Rectal smooth muscle tissue (tissue), 1 donor: ENCODE measurements around the gene MIF4GD.
"Not testable (repeated sequence)": the region's sequence is repeated elsewhere in the genome, so short reads cannot be mapped to it uniquely, and the experiment has no call there.

Experiments
- H3K27ac ChIP-seq: one replicate; pipeline ENCODE4 v1.7.0; 2013; ENCODE audit warnings: low read depth, low read length, inconsistent platforms
- H3K27me3 ChIP-seq: one replicate; pipeline ENCODE4 v1.7.0; 2013; ENCODE audit warnings: low read length; ENCODE audit not compliant: control insufficient read depth, insufficient read depth
- H3K36me3 ChIP-seq: one replicate; pipeline ENCODE4 v1.7.0; 2013; ENCODE audit warnings: low read length; ENCODE audit not compliant: control insufficient read depth, insufficient read depth
- H3K4me1 ChIP-seq: one replicate; pipeline ENCODE4 v1.7.0; 2013; ENCODE audit warnings: low read length; ENCODE audit not compliant: control insufficient read depth, insufficient read depth
- H3K4me3 ChIP-seq: one replicate; pipeline ENCODE4 v1.7.0; 2013; ENCODE audit warnings: low read length
- H3K9ac ChIP-seq: one replicate; pipeline ENCODE4 v1.7.0; 2013; ENCODE audit warnings: low read length

Gene MIF4GD

DNA sequence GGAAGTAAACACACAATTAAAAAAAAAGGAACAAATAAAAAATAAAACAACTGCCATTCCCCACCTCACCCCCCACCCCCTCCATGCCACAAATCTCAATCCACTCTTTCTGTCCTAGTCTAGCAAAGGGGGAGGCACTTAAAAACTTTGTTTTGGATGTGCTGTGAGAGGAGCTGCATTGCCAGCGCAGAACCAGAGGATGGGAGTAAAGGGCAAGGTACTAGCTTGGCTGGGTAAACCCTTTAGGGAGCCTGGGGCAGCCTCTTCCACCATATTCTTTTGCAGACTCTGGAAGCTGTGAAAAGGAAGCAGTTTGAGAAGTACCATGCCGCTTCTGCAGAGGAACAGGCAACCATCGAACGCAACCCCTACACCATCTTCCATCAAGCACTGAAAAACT is 8.0 kb downstream of the MIF4GD start:
- Histone ChIP-seq H3K36me3 (peaks cover 15% of the 10 kb centered on the region), H3K4me3 (no peak overlapping the region), H3K27me3 (no peaks in the 10 kb centered on the region), H3K9ac (no peak overlapping the region), H3K27ac (no peak overlapping the region), H3K4me1 (peaks cover 13% of the 10 kb centered on the region)

DNA sequence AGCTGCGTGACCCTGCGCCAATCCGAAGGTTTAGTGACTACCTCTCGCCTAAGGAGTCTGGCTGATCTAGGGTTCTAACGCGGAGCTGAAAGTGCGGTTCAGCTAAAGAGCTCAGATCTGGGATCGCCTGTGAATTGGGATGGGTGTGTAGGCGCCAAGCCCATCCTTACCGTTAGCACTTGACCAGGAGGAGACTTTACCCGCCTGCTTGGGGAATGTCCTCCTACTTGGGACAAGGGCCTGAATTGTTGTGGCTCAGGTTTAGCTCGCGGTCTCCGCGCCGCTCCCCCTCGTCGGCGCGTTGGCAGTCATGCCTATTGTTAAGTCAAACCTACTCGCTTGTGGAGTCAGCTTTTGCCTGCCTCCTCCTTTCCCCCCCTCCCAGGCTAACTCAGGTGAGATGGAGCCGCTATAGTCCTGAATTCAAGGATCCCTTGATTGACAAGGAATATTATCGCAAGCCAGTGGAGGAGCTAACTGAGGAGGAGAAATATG is 8.9 kb downstream of the MIF4GD start:
- peaks cover 13% of the 10 kb centered on the region for H3K4me1 ChIP-seq
- no peaks in the 10 kb centered on the region for H3K27me3 ChIP-seq
- H3K9ac ChIP-seq, result peak overlapping the region; percentile 89
- peak overlapping the region; percentile 99 for H3K27ac ChIP-seq
- peak overlapping the region; percentile 80 for H3K4me3 ChIP-seq
- H3K36me3 ChIP-seq, result peaks cover 15% of the 10 kb centered on the region

- peaks cover 11% of the 10 kb centered on the region for H3K36me3 ChIP-seq
- H3K27me3 ChIP-seq, result no peaks in the 10 kb centered on the region
- peak within 1 kb of the TSS; percentile 99 for H3K27ac ChIP-seq
- H3K9ac ChIP-seq, result peak within 1 kb of the TSS; percentile 91
- H3K4me3 ChIP-seq, result peak within 1 kb of the TSS; percentile 80
- peaks cover 13% of the 10 kb centered on the region for H3K4me1 ChIP-seq
These were observed 9.5 kb downstream of the MIF4GD start, which contains the start of the genes GGA3 and MRPS7 for GRCh38 chr17:75261336-75262111. Gene GGA3, minus strand, starts transcription at chr17:75261606. Its CDS starts 19 bp downstream, at chr17:75261587. Gene MRPS7, plus strand, starts transcription at chr17:75261879. Its CDS starts 22 bp downstream, at chr17:75261901.

- Histone ChIP-seq H3K27me3 (no peaks in the 10 kb centered on the region), H3K36me3 (peaks cover 5% of the 10 kb centered on the region), H3K4me1 (peaks cover 13% of the 10 kb centered on the region), H3K27ac (peak overlapping the region; percentile 99), H3K4me3 (peak overlapping the region; percentile 80), H3K9ac (peak overlapping the region; percentile 91)
These were observed 10.2 kb downstream of the MIF4GD start for GRCh38 chr17:75260641-75261335.

DNA sequence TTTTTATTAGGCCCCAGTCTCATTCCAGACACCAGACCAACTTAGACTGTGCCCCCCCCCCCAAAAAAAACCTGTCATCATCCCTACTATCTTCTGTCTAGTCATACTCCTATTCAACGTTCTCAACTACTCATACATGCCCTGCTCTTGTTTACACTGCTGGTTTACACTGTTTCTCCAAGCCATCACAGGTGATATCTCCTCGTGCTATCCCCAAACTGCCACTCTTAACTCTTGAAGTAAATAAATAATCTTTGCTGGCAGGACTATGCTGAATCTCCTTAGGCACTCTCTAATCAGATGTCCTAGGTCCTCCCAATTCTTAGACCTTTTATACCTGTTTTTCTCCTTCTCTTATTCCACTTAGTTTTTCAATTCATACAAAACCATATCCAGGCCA is 13.8 kb downstream of the MIF4GD start:
- H3K4me1 ChIP-seq, H3K36me3 ChIP-seq, H3K9ac ChIP-seq, H3K27me3 ChIP-seq, H3K4me3 ChIP-seq, H3K27ac ChIP-seq: not testable (repeated sequence)

DNA sequence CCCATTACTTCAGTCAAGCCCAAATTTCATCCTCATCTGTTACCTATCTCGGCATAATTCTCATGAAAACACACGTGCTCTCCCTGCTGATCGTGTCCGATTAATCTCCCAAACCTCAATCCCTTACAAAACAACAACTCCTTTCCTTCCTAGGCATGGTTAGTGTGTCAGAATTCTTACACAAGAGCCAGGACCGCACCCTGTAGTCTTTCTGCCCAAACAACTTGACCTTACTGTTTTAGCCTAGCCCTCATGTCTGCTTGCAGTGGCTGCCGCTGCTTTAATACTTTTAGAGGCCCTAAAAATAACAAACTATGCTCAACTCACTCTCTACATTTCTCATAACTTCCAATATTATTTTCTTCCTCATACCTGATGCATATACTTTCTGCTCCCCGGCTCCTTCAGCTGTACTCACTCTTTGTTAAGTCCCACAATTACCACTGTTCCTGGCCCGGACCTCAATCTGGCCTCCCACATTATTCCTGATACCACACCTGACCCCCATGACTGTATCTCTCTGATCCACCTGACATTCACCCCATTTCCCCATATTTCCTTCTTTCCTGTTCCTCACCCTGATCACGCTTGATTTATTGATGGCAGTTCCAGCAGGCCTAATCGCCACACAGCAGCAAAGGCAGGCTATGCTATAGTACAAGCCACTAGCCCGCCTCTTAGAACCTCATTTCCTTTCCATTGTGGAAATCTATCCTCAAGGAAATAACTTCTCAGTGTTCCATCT is 14.9 kb downstream of the MIF4GD start:
- H3K36me3 ChIP-seq, H3K9ac ChIP-seq, H3K4me3 ChIP-seq, H3K27ac ChIP-seq, H3K27me3 ChIP-seq, H3K4me1 ChIP-seq: not testable (repeated sequence)

GRCh38 chr17:75252039-75252816 is 18.8 kb downstream of the MIF4GD start:
- Histone ChIP-seq H3K4me3 (no peak overlapping the region), H3K36me3 (no peaks in the 10 kb centered on the region), H3K27ac (no peak overlapping the region), H3K9ac (no peak overlapping the region), H3K4me1 (no peaks in the 10 kb centered on the region), H3K27me3 (no peaks in the 10 kb centered on the region)

- Histone ChIP-seq H3K36me3 (peaks cover 15% of the 10 kb centered on the region), H3K27me3 (no peaks in the 10 kb centered on the region), H3K4me3 (no peak overlapping the region), H3K4me1 (no peaks in the 10 kb centered on the region), H3K9ac (no peak overlapping the region), H3K27ac (no peak overlapping the region)
These were observed 21.0 kb downstream of the MIF4GD start for GRCh38 chr17:75250009-75250471.

DNA sequence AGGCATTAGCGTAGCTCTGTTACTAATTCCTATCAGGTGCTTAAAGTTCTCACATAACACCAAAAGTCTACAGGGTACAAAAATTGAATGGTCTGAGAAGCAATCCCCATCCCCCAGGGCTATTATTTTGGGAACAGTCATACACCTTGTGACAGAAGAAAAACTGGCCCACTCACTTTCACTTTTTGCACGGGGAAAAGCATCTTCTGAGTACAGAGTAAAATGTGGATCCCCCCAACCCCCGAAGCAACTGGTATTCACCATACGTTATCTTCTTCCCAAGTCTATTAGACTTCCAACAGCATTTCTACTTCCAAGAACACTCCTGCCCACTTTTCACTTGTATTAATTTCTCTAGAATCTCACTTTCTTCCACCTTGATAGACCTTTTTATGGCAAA is 21.5 kb downstream of the MIF4GD start:
- H3K27me3 ChIP-seq, result no peaks in the 10 kb centered on the region
- no peak overlapping the region for H3K27ac ChIP-seq
- no peak overlapping the region for H3K9ac ChIP-seq
- no peak overlapping the region for H3K4me3 ChIP-seq
- peaks cover 17% of the 10 kb centered on the region for H3K36me3 ChIP-seq
- no peaks in the 10 kb centered on the region for H3K4me1 ChIP-seq

DNA sequence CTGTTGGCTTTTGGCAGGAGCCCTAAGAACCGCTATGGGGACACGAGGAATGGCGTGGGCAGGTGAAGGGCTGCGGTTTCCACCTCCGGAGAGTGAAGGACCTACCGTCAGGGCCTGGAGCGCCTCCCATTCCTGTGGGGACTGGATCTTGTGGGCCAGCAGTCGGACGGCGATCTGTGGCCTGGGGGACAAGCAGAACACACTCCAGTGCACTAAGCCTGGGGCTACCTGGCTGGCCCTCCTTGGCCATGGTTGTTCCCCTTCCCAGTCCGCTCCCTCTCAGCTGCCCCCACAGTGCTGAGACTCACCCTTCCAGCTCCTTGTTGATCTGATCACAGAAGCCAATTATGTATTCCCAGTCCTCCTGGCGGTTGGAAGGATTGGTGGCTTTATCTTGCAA is 24.6 kb downstream of the MIF4GD start:
- H3K4me1 ChIP-seq, result no peaks in the 10 kb centered on the region
- no peak overlapping the region for H3K9ac ChIP-seq
- no peaks in the 10 kb centered on the region for H3K27me3 ChIP-seq
- H3K4me3 ChIP-seq, result no peak overlapping the region
- peaks cover 46% of the 10 kb centered on the region for H3K36me3 ChIP-seq
- H3K27ac ChIP-seq, result no peak overlapping the region

GRCh38 chr17:75245011-75245410 is 26.0 kb downstream of the MIF4GD start:
- peaks cover 58% of the 10 kb centered on the region for H3K36me3 ChIP-seq
- H3K4me1 ChIP-seq, result no peaks in the 10 kb centered on the region
- H3K9ac ChIP-seq, result no peak overlapping the region
- no peak overlapping the region for H3K4me3 ChIP-seq
- no peaks in the 10 kb centered on the region for H3K27me3 ChIP-seq
- H3K27ac ChIP-seq, result no peak overlapping the region
